ENCODE data around the gene VSX1.

VSX1 gene

GRCh38 chr20:25065625-25066338 lies 16.2 kb downstream of the VSX1 start:
- no peak for DNase-seq (ENCODE audit: low read depth)

GRCh38 chr20:25065072-25065624 lies 16.8 kb downstream of the VSX1 start:
- no peak for DNase-seq (ENCODE audit: low read depth)

GRCh38 chr20:25064561-25065071 lies 17.3 kb downstream of the VSX1 start:
- DNase-seq (ENCODE audit: low read depth): no peak

- no peak for DNase-seq (ENCODE audit: low read depth)
Measured at GRCh38 chr20:25063981-25064380, 18.0 kb downstream of the VSX1 start.

GRCh38 chr20:25063546-25063945 lies 18.4 kb downstream of the VSX1 start:
- DNase-seq (ENCODE audit: low read depth): no peak

GRCh38 chr20:25062841-25063240 lies 19.1 kb downstream of the VSX1 start:
- no peak for DNase-seq (ENCODE audit: low read depth)

- no peak for DNase-seq (ENCODE audit: low read depth)
Measured at GRCh38 chr20:25061821-25062530, 20.0 kb downstream of the VSX1 start.

- no peak for DNase-seq (ENCODE audit: low read depth)
Measured at GRCh38 chr20:25061103-25061799, 20.7 kb downstream of the VSX1 start.

GRCh38 chr20:25059866-25060465 lies 22.0 kb downstream of the VSX1 start:
- no peak for DNase-seq (ENCODE audit: low read depth)

- DNase-seq (ENCODE audit: low read depth): no peak
Measured at GRCh38 chr20:25058847-25059810, 22.8 kb downstream of the VSX1 start.

GRCh38 chr20:25058051-25058846 lies 23.7 kb downstream of the VSX1 start, which contains the start of gene ACSS1:
ACSS1 (minus strand) TSS chr20:25058139; CDS start chr20:25058102, 37 bp downstream.
- peak; percentile 50 for DNase-seq (ENCODE audit: low read depth)

GRCh38 chr20:25057234-25058050 lies 24.5 kb downstream of the VSX1 start:
- no peak for DNase-seq (ENCODE audit: low read depth)

GRCh38 chr20:25056690-25057233 lies 25.2 kb downstream of the VSX1 start:
- DNase-seq (ENCODE audit: low read depth): no peak

GRCh38 chr20:25055711-25056495 lies 26.0 kb downstream of the VSX1 start:
- no peak for DNase-seq (ENCODE audit: low read depth)

- no peak for DNase-seq (ENCODE audit: low read depth)
Measured at GRCh38 chr20:25054995-25055629, 26.8 kb downstream of the VSX1 start.

- no peak for DNase-seq (ENCODE audit: low read depth)
Measured at GRCh38 chr20:25054096-25054820, 27.7 kb downstream of the VSX1 start.

Measured in CMK (cell line).